Right lobe of liver (tissue), 6 donors: ENCODE results near the gene PDGFA. TPM values are rescaled to one million over a fixed set of nuclear protein-coding genes. Genes with fewer than 3 reads are reported as not detected.

Source experiments
- ATAC-seq, 4 donors: fragments of 200-7000 bp; cut with Tn5 transposase; one replicate each; pipeline ENCODE4 v1.9.1; 2020; ENCODE audit warnings: mild to moderate bottlenecking in 4 of 4, moderate library complexity in 4 of 4
- DNase-seq, 3 donors: peaks; one replicate each; pipeline ENCODE4 v3.0.0-alpha.2; 2020
- H3K27ac ChIP-seq, 3 donors: fragments of 200-600 bp; one replicate each; pipeline ENCODE4 v1.8.0; 2022
- H3K27me3 ChIP-seq, 2 donors: fragments of 200-600 bp; one replicate each; pipeline ENCODE4 v1.8.0; 2022
- H3K36me3 ChIP-seq, 4 donors: fragments of 200-600 bp; sonication (generic) in 1 of 4; one replicate each; pipeline versions ENCODE4 v1.5.1 to v1.8.0; 2017 to 2022; ENCODE audit warnings: control low read depth in 1 of 4
- H3K4me1 ChIP-seq, 4 donors: fragments of 200-600 bp; sonication (generic) in 1 of 4; one replicate each; pipeline versions ENCODE4 v1.5.1 to v1.8.0; 2017 to 2022; ENCODE audit warnings: control low read depth in 1 of 4
- H3K4me3 ChIP-seq, 3 donors: fragments of 200-600 bp; one replicate each; pipeline ENCODE4 v1.8.0; 2022
- H3K9me3 ChIP-seq, 4 donors: fragments of 200-600 bp; sonication (generic) in 1 of 4; one replicate each; pipeline versions ENCODE4 v1.5.1 to v1.8.0; 2017 to 2022; ENCODE audit warnings: control low read depth in 1 of 4
- POLR2A ChIP-seq: fragments of 450-650 bp; IDR thresholded peaks from one replicate; pipeline ENCODE4 v1.6.1; 2017; ENCODE audit warnings: antibody characterized with exemption, mild to moderate bottlenecking
- WGBS: methylation state at CpG from one replicate; pipeline ENCODE4 v1.1.6; 2018; ENCODE audit warnings: low coverage, low lambda C conversion rate; ENCODE audit not compliant: insufficient coverage; ENCODE audit errors: missing lambda C conversion rate; 5-methylcytosine and 5-hydroxymethylcytosine counted together
- intact Hi-C, 2 donors: fragments of 100-400 bp; cut with DNase I; formaldehyde crosslinking; loops; one replicate each; pipeline versions ENCODE4 v1.11.2 to v1.14.1; 2022
- total RNA-seq, 6 experiments: library from RNA; depleted of rRNA in 2 of 6; stranded (reverse); fragments of >200 nt in 2 of 6; fragmentation: NEBNext Ultra II Directional in 3 of 6; extraction: Animal tissue kit (Norgen Biotek cat#: 25700) in 3 of 6; gene quantifications; one replicate each; pipeline versions ENCODE4 v1.1.0 to v1.2.4, GENCODE V29; 2016 to 2023
- TF ChIP-seq, protein P1 (sequence below), 4 donors: fragments of 200-600 bp in 3 of 4; fragments of 450-650 bp in 1 of 4; IDR thresholded peaks; one replicate each; pipeline versions ENCODE4 v1.5.1 to v1.8.0; 2016 to 2022; ENCODE audit warnings: antibody characterized with exemption in 4 of 4, mild to moderate bottlenecking in 2 of 4
- donor health status: DM: no; HTN: yes; CAD: no.
- donor health status: DM: no; HTN: no; CAD: no.
- donor health status: DM: no; HTN: no; CAD: no.
- donor health status: DM: no; HTN: yes; CAD: no.
- donor health status: DM: no; HTN: yes; CAD: no.

Gene PDGFA
- total RNA-seq, 6 experiments from 2014 or later: 2.3 to 20.9 (median 8.4) TPM

DNA sequence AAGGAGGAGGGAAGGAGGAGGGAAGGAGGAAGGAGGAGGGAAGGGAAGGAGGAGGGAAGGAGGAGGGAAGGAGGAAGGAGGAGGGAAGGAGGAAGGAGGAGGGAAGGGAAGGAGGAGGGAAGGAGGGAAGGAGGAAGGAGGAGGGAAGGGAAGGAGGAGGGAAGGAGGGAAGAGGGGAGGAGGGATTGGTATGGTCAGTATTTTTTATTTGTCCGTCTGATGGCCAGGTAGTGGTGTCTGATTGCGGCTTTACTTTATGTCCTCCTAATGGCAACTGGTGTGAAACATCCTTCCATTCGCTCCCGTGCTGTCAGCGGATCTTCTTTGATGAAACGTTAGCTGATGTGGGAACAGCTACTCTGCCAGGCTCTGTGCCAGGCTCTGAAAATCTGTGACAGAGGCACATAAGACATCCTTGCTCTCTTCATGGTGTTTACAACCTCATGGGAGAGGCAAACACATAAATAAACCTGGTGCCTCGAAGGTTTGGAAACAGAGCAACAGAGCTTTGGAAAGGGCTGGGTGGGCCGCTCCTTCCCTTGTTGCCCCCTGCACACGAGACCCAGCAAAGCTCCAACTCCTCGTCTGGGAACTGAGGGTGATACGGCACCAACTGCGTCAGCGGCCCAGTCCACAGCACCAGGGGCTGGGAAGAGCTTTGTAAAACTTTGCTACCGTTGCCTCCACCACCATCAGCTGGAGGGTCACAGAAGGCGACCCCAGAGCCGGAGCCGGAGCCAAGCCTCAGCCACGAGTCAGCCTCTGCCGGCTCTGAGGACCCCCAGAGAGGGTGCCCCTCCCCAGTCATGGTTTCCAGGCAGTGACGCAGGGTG, 40.3 kb downstream of the PDGFA start:
- peak in 2 of 3 donors; percentile 8 to 28 for DNase-seq
- Histone ChIP-seq H3K4me1 (no peaks in the 10 kb centered on the region), H3K27ac (no peak overlapping the region), H3K36me3 (no peaks in the 10 kb centered on the region), H3K4me3 (no peak overlapping the region), H3K9me3 (no peaks in the 10 kb centered on the region), H3K27me3 (no peaks in the 10 kb centered on the region)
- no peak for TF ChIP-seq POLR2A
- TF ChIP-seq, protein P1, sequence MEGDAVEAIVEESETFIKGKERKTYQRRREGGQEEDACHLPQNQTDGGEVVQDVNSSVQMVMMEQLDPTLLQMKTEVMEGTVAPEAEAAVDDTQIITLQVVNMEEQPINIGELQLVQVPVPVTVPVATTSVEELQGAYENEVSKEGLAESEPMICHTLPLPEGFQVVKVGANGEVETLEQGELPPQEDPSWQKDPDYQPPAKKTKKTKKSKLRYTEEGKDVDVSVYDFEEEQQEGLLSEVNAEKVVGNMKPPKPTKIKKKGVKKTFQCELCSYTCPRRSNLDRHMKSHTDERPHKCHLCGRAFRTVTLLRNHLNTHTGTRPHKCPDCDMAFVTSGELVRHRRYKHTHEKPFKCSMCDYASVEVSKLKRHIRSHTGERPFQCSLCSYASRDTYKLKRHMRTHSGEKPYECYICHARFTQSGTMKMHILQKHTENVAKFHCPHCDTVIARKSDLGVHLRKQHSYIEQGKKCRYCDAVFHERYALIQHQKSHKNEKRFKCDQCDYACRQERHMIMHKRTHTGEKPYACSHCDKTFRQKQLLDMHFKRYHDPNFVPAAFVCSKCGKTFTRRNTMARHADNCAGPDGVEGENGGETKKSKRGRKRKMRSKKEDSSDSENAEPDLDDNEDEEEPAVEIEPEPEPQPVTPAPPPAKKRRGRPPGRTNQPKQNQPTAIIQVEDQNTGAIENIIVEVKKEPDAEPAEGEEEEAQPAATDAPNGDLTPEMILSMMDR (IDR thresholded peaks at IDR 0.05): no peak
- intact Hi-C loops: no loop called here
- ATAC-seq: no peak
- 65% methylated on average over 5 of the region's 20 CpGs for WGBS

DNA sequence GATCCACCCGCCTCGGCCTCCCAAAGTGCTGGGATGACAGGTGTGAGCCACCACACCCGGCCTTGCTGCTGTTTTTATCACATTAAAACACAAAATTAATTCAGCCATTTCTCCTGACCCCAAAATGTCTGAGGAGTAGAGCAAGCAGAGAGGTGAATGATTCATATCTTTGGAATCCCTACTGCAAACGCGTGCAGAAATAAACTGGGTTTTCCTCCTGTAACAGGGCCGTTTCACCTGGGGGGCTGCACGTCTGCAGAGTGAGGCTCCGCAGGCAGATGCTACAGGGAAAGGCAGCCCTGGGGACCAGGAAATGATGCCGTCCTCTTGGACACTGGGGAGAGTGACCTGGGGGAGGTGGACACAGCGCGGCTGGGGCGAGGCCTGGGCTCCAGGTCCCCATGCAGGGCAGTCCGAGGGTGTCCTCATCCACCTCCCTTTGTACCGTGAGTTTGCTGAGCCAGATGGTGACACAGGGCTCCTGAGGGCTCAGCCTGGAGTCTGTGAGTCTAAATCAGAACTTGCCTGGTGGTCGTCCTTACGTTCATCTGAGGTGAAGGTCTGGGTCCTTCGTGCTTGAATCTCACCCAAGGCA, 41.9 kb downstream of the PDGFA start:
- H3K4me3 ChIP-seq: no peak overlapping the region
- no peak for TF ChIP-seq POLR2A
- TF ChIP-seq, protein P1 (IDR thresholded peaks at IDR 0.05): no peak
- no peak for ATAC-seq
- intact Hi-C loops: no loop called here
- H3K36me3 ChIP-seq: no peaks in the 10 kb centered on the region
- H3K27me3 ChIP-seq: no peaks in the 10 kb centered on the region
- WGBS: 62% methylated on average over 11 of the region's 17 CpGs
- peak in 2 of 3 donors; percentile 25 to 29 for DNase-seq
- no peak overlapping the region for H3K27ac ChIP-seq
- H3K9me3 ChIP-seq: no peaks in the 10 kb centered on the region
- H3K4me1 ChIP-seq: no peaks in the 10 kb centered on the region

DNA sequence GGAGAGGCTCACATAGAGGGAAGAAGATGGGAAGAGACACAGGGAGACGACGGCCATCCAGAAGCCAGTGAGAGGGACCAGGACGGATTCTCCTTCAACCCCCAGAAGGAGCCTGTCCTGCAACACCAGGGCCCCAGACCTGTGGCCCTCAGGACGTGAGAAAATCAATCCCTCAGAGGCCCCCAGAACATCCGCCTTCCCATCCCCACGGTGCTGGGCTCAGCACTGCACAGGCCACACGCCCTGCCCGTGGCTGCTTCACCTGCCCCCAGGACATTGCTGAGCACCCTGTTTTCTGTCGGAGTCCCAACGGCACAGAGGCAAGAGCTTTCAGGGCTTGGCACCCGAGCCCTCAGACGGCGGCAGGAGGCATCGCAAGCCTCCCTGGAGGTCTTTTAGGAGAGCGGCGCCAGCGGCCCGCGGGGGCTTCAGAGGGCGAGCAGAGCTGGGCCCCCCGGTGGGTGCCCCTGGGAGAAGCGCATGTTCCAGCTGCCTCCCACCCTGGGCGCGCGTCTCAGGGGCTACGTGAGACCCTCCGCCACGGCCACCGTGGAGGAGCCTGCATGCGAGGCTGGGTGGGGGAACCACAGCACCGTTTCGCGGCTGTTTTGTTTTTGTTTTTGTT, 42.8 kb downstream of the PDGFA start:
- Histone ChIP-seq H3K9me3 (no peaks in the 10 kb centered on the region), H3K27me3 (no peaks in the 10 kb centered on the region), H3K4me3 (no peak overlapping the region), H3K4me1 (no peaks in the 10 kb centered on the region), H3K27ac (no peak overlapping the region), H3K36me3 (no peaks in the 10 kb centered on the region)
- DNase-seq (peak; percentile 14 to 40 (median 40)), ATAC-seq (no peak)
- intact Hi-C loops: no loop called here
- WGBS: 92% methylated on average over 2 of the region's 33 CpGs
- TF ChIP-seq POLR2A: no peak
- TF ChIP-seq, protein P1 (IDR thresholded peaks at IDR 0.05): no peak

DNA sequence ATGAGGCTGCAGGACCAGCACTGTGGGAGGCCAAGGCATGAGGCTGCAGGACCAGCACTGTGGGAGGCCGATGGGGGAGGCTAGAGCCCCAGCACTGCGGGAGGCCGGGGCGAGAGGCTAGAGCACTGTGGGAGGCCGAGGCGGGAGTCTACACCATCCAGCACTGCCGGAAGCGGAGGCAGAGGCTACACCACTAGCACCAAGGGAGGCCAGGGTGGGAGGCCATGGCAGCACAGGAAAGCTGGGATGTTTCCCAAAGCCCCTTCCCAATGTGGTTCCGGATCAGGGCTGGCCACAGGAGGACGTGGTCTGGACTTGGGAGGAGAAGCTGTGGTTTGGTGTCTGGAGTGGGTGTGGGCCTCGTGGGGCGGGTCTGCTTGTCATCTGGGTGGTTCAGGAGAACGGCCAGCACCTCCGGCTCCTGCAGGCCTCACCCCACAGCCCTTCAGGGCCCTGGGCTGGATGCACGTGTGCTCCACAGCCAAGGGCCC, 43.6 kb downstream of the PDGFA start:
- TF ChIP-seq, protein P1 (IDR thresholded peaks at IDR 0.05): no peak
- TF ChIP-seq POLR2A: no peak
- no peak overlapping the region for H3K27ac ChIP-seq
- H3K36me3 ChIP-seq: no peaks in the 10 kb centered on the region
- WGBS: 100% methylated on average over 1 of the region's 15 CpGs
- H3K9me3 ChIP-seq: no peaks in the 10 kb centered on the region
- DNase-seq (peak; percentile 6 to 41 (median 37)), ATAC-seq (no peak)
- no peaks in the 10 kb centered on the region for H3K27me3 ChIP-seq
- intact Hi-C loops: no loop called here
- H3K4me3 ChIP-seq: no peak overlapping the region
- H3K4me1 ChIP-seq: no peaks in the 10 kb centered on the region
